ENCODE data around the gene TLN1.

DNA sequence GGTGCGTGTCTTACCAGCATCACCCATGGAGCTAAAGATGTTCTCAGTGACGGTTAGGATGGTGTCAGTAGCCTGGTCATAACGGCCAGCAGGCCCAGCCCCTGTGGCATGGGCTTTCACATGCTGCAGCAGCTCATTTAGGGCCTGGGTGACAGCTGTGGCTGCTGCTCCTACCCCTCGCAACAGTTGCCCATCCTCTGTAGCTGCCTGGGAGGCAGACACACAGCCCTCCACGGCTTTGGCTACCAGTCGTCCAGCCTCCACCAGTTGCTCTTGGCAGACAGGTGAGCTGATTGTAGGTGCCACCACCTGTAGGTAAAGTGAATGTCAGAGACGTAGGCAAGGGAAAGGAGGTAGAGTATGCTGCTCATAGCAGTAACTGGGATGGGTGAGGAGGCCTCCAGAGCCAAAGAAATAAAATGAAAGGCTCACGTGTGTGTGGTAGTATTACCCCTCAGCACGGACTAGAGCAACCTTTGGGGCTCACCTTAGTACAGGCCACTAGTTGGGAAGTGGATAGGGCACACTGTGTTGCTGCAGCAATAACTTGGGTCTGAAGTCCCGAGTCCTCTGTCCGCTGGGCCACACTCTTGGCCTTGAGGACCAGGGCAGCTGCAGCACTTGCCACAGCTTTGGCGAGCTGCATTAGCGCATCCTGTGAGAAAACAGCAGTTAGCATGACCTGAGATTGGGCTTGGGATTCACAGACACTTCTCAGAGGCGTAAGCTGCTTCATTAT lies 14.7 kb downstream of the TLN1 start:
- TF ChIP-seq, protein P1, sequence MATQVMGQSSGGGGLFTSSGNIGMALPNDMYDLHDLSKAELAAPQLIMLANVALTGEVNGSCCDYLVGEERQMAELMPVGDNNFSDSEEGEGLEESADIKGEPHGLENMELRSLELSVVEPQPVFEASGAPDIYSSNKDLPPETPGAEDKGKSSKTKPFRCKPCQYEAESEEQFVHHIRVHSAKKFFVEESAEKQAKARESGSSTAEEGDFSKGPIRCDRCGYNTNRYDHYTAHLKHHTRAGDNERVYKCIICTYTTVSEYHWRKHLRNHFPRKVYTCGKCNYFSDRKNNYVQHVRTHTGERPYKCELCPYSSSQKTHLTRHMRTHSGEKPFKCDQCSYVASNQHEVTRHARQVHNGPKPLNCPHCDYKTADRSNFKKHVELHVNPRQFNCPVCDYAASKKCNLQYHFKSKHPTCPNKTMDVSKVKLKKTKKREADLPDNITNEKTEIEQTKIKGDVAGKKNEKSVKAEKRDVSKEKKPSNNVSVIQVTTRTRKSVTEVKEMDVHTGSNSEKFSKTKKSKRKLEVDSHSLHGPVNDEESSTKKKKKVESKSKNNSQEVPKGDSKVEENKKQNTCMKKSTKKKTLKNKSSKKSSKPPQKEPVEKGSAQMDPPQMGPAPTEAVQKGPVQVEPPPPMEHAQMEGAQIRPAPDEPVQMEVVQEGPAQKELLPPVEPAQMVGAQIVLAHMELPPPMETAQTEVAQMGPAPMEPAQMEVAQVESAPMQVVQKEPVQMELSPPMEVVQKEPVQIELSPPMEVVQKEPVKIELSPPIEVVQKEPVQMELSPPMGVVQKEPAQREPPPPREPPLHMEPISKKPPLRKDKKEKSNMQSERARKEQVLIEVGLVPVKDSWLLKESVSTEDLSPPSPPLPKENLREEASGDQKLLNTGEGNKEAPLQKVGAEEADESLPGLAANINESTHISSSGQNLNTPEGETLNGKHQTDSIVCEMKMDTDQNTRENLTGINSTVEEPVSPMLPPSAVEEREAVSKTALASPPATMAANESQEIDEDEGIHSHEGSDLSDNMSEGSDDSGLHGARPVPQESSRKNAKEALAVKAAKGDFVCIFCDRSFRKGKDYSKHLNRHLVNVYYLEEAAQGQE (IDR thresholded peaks at IDR 0.05) = no peak
- TF ChIP-seq, protein P2, sequence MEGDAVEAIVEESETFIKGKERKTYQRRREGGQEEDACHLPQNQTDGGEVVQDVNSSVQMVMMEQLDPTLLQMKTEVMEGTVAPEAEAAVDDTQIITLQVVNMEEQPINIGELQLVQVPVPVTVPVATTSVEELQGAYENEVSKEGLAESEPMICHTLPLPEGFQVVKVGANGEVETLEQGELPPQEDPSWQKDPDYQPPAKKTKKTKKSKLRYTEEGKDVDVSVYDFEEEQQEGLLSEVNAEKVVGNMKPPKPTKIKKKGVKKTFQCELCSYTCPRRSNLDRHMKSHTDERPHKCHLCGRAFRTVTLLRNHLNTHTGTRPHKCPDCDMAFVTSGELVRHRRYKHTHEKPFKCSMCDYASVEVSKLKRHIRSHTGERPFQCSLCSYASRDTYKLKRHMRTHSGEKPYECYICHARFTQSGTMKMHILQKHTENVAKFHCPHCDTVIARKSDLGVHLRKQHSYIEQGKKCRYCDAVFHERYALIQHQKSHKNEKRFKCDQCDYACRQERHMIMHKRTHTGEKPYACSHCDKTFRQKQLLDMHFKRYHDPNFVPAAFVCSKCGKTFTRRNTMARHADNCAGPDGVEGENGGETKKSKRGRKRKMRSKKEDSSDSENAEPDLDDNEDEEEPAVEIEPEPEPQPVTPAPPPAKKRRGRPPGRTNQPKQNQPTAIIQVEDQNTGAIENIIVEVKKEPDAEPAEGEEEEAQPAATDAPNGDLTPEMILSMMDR (IDR thresholded peaks at IDR 0.05) = no peak
- TF ChIP-seq, protein P3, sequence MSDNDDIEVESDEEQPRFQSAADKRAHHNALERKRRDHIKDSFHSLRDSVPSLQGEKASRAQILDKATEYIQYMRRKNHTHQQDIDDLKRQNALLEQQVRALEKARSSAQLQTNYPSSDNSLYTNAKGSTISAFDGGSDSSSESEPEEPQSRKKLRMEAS (IDR thresholded peaks at IDR 0.05) = no peak
- TF ChIP-seq POLR2A (IDR thresholded peaks at IDR 0.05; ENCODE audit: low read length) = no peak

Measured in A549 (cell line).